ENCODE measurements around the gene OPTN.
"Not testable (repeated sequence)": the region's sequence is repeated elsewhere in the genome, so short reads cannot be mapped to it uniquely, and the experiment has no call there.

Gene OPTN

DNA sequence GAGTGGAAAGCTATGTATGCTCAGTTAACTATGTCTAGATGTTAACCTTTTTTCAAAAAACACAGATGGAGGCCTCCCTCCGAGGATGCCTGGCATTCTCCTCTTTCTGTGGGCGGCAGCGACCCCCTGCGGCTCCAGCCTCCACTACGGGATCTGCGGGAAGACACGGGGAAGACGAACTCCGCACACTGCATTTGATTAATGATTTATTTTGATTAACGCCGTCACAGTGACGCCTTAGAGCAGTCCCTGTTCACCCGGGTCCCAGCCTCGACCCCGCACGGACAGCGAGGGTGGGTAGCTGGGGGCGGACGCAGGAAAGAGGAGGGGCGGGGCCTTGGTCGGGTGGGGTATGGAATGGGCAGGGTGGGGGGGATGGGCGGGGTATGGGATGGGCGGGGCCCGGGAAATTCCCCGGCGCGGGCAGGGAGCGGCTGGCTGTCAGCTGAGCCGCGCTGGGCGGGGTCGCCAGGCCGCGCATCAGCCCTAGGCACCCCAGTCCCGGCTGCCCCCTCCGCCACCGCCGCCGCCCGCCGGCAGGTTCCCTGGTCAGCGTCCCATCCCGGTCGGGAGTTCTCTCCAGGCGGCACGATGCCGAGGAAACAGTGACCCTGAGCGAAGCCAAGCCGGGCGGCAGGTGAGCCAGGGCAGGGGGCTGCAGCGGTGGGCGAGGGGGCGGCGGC lies at the start of gene OPTN:
OPTN (plus strand) TSS at position 498 of the 683 bp plus-strand sequence. CDS start 8,960 bp downstream, outside the sequence.
- H3K36me3 ChIP-seq (ENCODE audit: insufficient read depth, low read length): no peaks in the 10 kb centered on the region
- H3K9ac ChIP-seq (ENCODE audit: low read depth, low read length): peak within 1 kb of the TSS; percentile 70; the same call in 1 of the 2 replicates
- no peaks in the 10 kb centered on the region for H3K4me1 ChIP-seq (ENCODE audit: insufficient read depth, low read length)
- no peaks in the 10 kb centered on the region for H3K9me3 ChIP-seq (ENCODE audit: control insufficient read depth, insufficient read depth, low read length)

DNA sequence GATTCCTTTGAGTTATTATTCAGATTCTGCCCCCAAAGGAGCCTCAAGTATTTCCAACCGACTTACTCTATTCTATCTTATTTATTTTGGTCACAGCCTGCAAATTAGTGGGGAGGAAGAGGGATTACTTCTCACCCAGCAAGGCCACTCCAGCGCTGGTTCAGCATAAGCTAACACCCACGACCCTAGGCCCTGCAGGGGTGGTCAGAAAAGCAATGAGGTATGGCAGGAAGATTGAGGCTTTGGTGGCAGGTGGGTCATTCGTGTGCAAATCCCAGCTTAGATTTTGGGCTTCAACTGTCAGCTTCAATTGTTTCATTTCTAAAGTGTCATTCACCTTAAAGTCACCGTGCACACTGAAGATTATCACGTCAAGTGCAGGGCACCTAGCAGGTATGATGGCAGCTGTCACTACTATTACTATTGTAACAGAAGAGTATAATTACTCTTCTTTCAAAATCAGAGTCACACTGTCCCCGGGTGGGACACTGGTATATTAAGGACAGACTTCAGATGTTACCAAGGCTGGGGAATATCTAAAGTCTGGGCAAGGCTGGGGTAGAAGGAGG lies 48.8 kb upstream of the OPTN start:
- no peaks in the 10 kb centered on the region for H3K9me3 ChIP-seq (ENCODE audit: control insufficient read depth, insufficient read depth, low read length)
- H3K4me1 ChIP-seq (ENCODE audit: insufficient read depth, low read length): peaks cover 7% of the 10 kb centered on the region; the same call in 1 of the 2 replicates
- no peaks in the 10 kb centered on the region for H3K36me3 ChIP-seq (ENCODE audit: insufficient read depth, low read length)
- H3K9ac ChIP-seq (ENCODE audit: low read depth, low read length): no peak overlapping the region

DNA sequence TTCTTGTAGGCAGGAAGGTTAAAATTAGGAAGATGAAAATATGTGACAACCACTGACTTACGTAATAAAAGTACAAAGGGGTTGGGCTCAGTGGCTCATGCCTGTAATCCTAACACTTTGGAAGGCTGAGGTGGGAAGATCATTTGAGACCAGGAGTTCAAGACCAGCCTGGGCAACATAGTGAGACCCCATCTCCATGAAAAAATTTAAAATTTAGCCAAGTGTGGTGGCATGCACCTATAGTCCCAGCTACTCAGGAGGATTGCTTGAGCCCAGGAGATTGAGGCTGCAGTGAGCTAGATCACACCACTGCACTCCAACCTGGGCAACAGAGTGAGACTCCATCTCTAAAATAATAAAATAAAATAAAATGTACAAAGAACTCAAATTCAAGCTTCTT lies 46.8 kb upstream of the OPTN start:
- H3K36me3 ChIP-seq (ENCODE audit: insufficient read depth, low read length); H3K9me3 ChIP-seq (ENCODE audit: control insufficient read depth, insufficient read depth, low read length); H3K4me1 ChIP-seq (ENCODE audit: insufficient read depth, low read length); H3K9ac ChIP-seq (ENCODE audit: low read depth, low read length): not testable (repeated sequence)

DNA sequence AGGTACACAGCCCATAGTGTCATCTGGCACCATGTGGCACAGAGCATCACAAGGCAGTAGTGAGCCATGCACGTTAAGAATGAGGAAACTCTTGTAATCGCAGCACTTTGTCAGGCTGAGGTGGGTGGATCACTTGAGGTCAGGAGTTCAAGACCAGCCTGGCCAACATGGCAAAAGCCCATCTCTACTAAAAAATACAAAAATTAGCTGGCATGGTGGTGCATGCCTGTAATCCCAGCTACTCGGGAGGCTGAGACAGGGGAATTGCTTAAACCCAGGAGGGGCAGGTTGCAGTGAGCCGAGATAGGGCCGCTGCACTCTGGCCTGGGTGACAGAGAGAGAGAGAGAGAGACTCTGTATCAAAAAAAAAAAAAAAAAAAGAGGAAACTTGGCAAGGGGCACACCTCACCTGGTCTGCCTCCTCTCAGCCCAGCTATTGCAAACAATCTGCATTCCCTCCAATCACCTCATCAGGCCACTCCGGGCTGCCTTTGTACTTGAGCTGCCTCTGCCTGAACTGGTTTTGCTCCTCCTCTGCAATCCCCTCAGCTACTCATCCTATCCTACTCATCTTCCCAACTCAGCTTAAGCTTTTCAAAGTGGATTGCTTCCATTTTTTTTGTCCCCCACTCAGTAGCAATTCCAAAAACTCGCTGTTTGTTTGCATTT lies 46.0 kb upstream of the OPTN start:
- Histone ChIP-seq H3K36me3 (ENCODE audit: insufficient read depth, low read length) (no peaks in the 10 kb centered on the region), H3K9ac (ENCODE audit: low read depth, low read length) (no peak overlapping the region), H3K4me1 (ENCODE audit: insufficient read depth, low read length) (peaks cover 4% of the 10 kb centered on the region; the same call in 1 of the 2 replicates), H3K9me3 (ENCODE audit: control insufficient read depth, insufficient read depth, low read length) (no peaks in the 10 kb centered on the region)

DNA sequence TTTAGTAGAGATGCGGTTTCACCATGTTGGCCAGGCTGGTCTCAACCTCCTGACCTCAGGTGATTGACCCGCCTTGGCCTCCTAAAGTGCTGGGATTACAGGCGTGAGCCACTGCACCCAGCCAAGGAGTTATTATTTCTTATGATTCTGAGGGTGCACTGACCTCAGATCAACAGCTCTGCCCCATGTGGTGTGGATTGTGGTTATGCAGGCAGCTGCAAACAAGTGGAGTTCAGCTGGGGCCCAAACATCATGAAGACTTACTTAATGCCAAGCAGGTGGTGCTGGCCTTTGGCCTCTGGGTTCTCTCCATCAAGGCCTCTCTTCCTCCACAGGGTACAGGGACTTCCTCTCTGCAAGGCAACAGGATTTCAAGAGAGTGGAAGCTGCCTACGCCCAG lies 45.1 kb upstream of the OPTN start:
- no peaks in the 10 kb centered on the region for H3K9me3 ChIP-seq (ENCODE audit: control insufficient read depth, insufficient read depth, low read length)
- H3K4me1 ChIP-seq (ENCODE audit: insufficient read depth, low read length): peaks cover 4% of the 10 kb centered on the region; the same call in 1 of the 2 replicates
- H3K36me3 ChIP-seq (ENCODE audit: insufficient read depth, low read length): no peaks in the 10 kb centered on the region
- no peak overlapping the region for H3K9ac ChIP-seq (ENCODE audit: low read depth, low read length)

DNA sequence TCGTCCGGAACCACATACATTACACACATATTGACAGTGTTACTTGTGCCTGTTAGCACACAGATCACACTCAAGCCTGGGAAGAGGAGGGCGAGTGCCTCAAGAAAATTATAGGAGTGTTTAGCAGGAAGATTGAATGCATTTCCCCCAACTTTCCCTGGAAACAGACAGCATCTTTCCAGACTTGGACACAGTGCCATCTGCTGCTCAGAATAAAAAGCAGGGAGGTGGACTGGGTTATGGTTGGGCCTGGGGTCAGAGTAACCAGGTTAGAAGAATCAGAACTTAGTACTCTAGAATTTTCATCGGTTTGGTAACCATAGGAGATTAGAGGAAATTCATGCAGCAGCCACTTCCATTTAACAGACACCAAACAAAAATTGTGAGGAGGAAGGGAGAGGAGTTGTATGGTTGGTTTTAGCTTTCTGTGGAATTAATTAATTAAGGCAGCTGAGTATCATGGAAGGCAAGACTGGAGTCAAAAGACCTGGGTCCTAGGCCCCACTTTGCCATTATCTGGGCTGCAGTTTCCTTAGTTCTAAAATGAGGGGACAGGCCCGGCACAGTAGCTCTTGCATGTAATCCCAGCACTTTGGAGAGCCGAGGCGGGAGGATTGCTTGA lies 43.4 kb upstream of the OPTN start:
- Histone ChIP-seq H3K9me3 (ENCODE audit: control insufficient read depth, insufficient read depth, low read length) (no peaks in the 10 kb centered on the region), H3K4me1 (ENCODE audit: insufficient read depth, low read length) (peaks cover 4% of the 10 kb centered on the region; the same call in 1 of the 2 replicates), H3K36me3 (ENCODE audit: insufficient read depth, low read length) (no peaks in the 10 kb centered on the region), H3K9ac (ENCODE audit: low read depth, low read length) (no peak overlapping the region)

DNA sequence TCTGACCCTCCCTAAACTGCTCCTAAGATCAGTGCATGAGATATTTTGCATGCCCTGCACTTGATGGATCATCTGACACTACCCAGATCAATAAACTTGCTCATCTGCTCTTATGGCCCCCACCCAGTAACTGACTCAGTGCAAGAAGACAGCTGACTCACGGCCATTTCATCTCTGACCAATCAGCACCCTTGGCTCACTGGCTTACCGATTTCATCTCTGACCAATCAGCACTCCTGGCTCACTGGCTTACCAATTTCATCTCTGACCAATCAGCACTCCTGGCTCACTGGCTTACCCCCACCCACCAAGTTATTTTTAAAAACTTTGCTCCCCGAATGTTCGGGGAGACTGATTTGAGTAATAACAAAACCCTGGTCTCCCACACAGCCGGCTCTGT lies 37.2 kb upstream of the OPTN start:
- Histone ChIP-seq H3K9ac (ENCODE audit: low read depth, low read length) (no peak overlapping the region), H3K9me3 (ENCODE audit: control insufficient read depth, insufficient read depth, low read length) (no peaks in the 10 kb centered on the region), H3K36me3 (ENCODE audit: insufficient read depth, low read length) (no peaks in the 10 kb centered on the region), H3K4me1 (ENCODE audit: insufficient read depth, low read length) (0 out of 2 replicates have a peak, but pooled peaks cover 3% of the 10 kb centered on the region)

DNA sequence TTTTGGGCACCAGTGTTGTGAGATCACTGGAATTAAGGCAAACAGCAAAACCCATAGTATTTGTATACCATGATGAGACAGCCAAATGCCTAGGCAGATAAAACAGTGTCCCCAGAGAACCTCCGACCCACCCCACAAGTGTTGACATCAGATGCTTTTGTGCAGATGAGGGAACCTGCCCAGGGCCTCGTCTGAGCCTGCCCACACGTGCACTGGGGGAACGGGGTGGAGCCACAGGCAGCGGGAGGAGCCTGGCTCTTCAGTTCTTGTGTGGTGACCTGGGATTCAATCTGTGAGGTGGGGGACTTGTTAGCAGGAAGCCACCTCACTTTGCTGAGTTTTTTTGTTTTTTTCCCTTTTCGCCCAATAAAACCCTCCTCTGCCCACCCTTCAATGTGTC lies 33.4 kb upstream of the OPTN start:
- H3K9me3 ChIP-seq (ENCODE audit: control insufficient read depth, insufficient read depth, low read length): no peaks in the 10 kb centered on the region
- 0 out of 2 replicates have a peak, but pooled peaks cover 3% of the 10 kb centered on the region for H3K4me1 ChIP-seq (ENCODE audit: insufficient read depth, low read length)
- no peak overlapping the region for H3K9ac ChIP-seq (ENCODE audit: low read depth, low read length)
- H3K36me3 ChIP-seq (ENCODE audit: insufficient read depth, low read length): no peaks in the 10 kb centered on the region

DNA sequence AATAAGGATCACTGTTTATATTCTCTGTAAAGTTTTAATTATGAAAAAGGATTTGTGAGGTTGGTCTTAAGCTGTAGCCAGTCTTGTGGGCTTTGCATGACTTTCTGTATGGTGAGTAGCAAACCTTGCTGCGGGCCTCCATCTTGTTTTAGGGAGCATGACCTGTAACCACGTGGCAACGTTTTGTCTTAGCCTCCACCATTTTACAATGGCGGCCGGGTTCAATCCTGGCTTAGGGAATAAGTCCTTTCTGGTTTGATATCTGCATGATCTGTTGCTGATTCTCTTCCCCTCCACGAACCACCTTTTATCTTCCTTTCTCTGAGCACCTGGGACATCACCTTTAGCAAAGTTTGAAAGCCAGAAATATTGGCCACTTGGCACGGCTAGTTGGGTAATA lies 32.5 kb upstream of the OPTN start:
- no peaks in the 10 kb centered on the region for H3K36me3 ChIP-seq (ENCODE audit: insufficient read depth, low read length)
- no peaks in the 10 kb centered on the region for H3K9me3 ChIP-seq (ENCODE audit: control insufficient read depth, insufficient read depth, low read length)
- H3K9ac ChIP-seq (ENCODE audit: low read depth, low read length): no peak overlapping the region
- 0 out of 2 replicates have a peak, but pooled peaks cover 3% of the 10 kb centered on the region for H3K4me1 ChIP-seq (ENCODE audit: insufficient read depth, low read length)

DNA sequence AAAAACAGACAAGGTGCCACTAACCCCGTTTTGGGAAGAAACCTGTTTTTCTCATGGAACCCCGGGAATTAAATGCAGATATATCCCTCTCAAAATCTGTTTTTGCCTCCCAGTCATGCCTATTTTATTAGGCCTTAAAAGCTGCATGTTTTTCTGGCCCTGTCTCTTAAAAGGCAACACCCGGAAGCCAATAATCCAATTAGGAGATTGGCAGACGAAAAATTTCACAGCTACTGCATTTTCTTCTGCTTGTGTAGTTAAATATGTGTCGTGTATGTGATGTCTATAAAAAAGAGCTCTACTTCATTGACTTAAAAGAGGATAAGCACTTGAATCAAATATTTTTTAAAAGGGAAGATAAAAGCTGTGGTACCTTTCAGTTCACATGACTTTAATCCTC lies 31.9 kb upstream of the OPTN start:
- H3K9me3 ChIP-seq (ENCODE audit: control insufficient read depth, insufficient read depth, low read length): no peaks in the 10 kb centered on the region
- no peak overlapping the region for H3K9ac ChIP-seq (ENCODE audit: low read depth, low read length)
- 0 out of 2 replicates have a peak, but pooled peaks cover 3% of the 10 kb centered on the region for H3K4me1 ChIP-seq (ENCODE audit: insufficient read depth, low read length)
- H3K36me3 ChIP-seq (ENCODE audit: insufficient read depth, low read length): no peaks in the 10 kb centered on the region

DNA sequence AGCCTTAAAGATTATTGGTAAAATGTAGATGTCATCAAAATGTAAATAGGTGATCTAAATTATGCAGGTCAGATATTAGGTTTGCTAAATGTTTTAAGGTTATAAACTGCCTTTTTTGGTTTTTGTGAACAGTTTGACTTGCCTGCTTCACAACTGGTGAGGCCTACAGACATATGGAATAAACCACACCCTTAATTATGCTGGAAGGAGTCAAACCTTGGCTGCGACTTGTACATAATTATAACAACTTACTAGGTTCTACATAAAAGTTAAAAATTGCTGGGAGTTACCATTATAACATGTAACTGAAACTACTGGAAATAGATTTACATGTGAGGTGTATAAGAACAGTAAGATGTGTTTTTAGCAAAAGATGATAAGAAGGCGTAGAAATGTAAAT lies 31.5 kb upstream of the OPTN start:
- H3K9me3 ChIP-seq (ENCODE audit: control insufficient read depth, insufficient read depth, low read length): no peaks in the 10 kb centered on the region
- 0 out of 2 replicates have a peak, but pooled peaks cover 3% of the 10 kb centered on the region for H3K4me1 ChIP-seq (ENCODE audit: insufficient read depth, low read length)
- H3K36me3 ChIP-seq (ENCODE audit: insufficient read depth, low read length): no peaks in the 10 kb centered on the region
- H3K9ac ChIP-seq (ENCODE audit: low read depth, low read length): no peak overlapping the region

DNA sequence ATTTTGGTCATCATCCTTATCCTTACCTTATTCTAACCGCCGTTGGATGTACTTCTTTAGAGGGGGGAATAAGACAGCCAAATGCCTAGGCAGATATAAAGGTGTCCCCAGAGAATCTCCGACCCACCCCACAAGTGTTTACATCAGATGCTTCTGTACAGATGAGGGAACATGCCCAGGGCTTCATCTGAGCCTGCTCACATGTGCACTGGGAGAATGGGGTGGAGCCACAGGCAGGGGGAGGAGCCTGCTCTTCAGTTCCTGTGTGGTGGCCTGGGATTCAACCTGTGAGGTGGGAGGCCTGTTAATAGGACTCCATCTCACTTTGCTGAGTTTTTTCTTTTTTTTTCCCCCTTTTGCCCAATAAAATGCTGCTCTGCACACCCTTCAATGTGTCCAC lies 27.6 kb upstream of the OPTN start:
- no peaks in the 10 kb centered on the region for H3K9me3 ChIP-seq (ENCODE audit: control insufficient read depth, insufficient read depth, low read length)
- H3K9ac ChIP-seq (ENCODE audit: low read depth, low read length): no peak overlapping the region
- H3K36me3 ChIP-seq (ENCODE audit: insufficient read depth, low read length): no peaks in the 10 kb centered on the region
- no peaks in the 10 kb centered on the region for H3K4me1 ChIP-seq (ENCODE audit: insufficient read depth, low read length)

DNA sequence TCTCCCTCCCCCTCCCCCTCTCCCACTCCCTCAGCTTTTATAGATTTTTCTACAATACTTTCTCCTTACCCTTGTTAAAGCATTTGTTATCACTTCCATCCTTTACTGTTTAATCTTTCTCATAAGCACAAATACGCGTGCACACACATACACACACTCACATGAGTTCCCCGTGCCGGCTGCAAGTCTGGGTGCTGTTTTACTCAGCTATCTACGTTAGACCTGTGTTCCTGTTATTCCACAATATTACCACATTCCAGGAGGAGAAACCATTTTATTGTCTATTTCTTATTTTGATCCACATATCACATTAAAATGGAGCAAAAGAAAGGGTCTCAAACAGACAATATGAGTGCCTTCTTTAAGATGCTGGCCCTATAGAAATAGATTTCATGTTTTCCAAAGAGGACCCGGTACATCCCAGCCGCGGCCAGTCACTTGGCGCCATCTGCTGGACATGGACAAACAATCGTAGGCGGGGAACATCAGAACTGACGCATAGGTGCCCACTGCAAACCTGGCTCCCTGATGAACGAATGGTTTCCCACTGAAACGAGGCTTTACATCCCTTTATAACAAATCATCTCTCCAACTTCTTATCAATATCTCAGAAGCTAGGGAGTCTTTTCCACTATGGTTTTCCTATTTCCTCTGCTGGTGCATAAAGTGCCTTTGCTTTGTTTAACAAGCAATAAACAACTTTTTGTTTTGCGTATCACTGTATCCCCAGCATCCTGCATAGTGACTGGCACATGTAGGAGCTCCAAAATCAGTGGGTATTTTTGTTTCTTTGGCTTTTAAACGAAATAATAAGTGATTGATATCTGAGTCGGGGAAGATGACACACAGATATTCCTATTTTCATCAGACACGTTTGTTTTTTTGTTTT lies 25.2 kb upstream of the OPTN start:
- Histone ChIP-seq H3K36me3 (ENCODE audit: insufficient read depth, low read length) (no peaks in the 10 kb centered on the region), H3K4me1 (ENCODE audit: insufficient read depth, low read length) (no peaks in the 10 kb centered on the region), H3K9me3 (ENCODE audit: control insufficient read depth, insufficient read depth, low read length) (peaks cover 3% of the 10 kb centered on the region; the same call in 1 of the 2 replicates), H3K9ac (ENCODE audit: low read depth, low read length) (no peak overlapping the region)
